Measurements from ENCODE around the gene SPNS3. TPM values are rescaled to one million over a fixed set of nuclear protein-coding genes. Genes with fewer than 3 reads are reported as not detected.

SPNS3 gene
- total and polyA plus RNA-seq, 2 of the 8 experiments (the other 6 are each of a cell fraction or from before 2014, with no cell fraction given): not detected

- Histone ChIP-seq H2BK5ac (ENCODE audit: low read depth, low read length) (no peak overlapping the region), H3K4ac (replicated peaks; ENCODE audit: insufficient read length, low read depth, low read length) (no peak overlapping the region), H3K79me1 (ENCODE audit: low read depth, low read length) (no peaks in the 10 kb centered on the region), H4K8ac (ENCODE audit: extremely low read depth, insufficient read depth, low read length) (no peak overlapping the region), H3K18ac (ENCODE audit: extremely low read depth, low read length) (no peak overlapping the region), H3K36me3 (ENCODE audit: control insufficient read depth in 2 of 4, insufficient read depth in 4 of 4, low read length in 3 of 4) (no peaks in the 10 kb centered on the region), H4K91ac (replicated peaks; ENCODE audit: insufficient read length, low read length) (no peak overlapping the region), H3K9me3 (ENCODE audit: insufficient read depth in 2 of 2, low read depth in 1 of 2, low read length in 1 of 2) (no peaks in the 10 kb centered on the region), H2BK120ac (replicated peaks; ENCODE audit: low read depth, low read length) (no peak overlapping the region), H2BK15ac (ENCODE audit: low read length) (no peak overlapping the region), H2AFZ (ENCODE audit: low read length) (no peak overlapping the region), H4K20me1 (replicated peaks in 1 of 2; ENCODE audit: control insufficient read depth in 1 of 2, insufficient read depth in 2 of 2, low read length in 2 of 2) (peaks cover 0 to 5% of the 10 kb centered on the region in 2 experiments), H3K9ac (replicated peaks in 1 of 4; ENCODE audit: extremely low read depth in 1 of 4, low read depth in 3 of 4, low read length in 3 of 4) (no peak overlapping the region), H3K23me2 (ENCODE audit: low read depth, low read length) (peaks cover 16% of the 10 kb centered on the region; the same call in 1 of the 2 replicates), H3K4me3 (ENCODE audit: extremely low read depth in 1 of 4, insufficient read depth in 2 of 4, low read depth in 3 of 4, low read length in 4 of 4) (no peak overlapping the region), H3K23ac (ENCODE audit: insufficient read length) (no peak overlapping the region), H3K27me3 (replicated peaks in 1 of 4; ENCODE audit: control insufficient read depth in 3 of 4, extremely low read depth in 1 of 4, insufficient read depth in 3 of 4, low read length in 3 of 4) (peaks cover 23 to 47% (median 43%) of the 10 kb centered on the region in 4 experiments), H3K14ac (ENCODE audit: insufficient read length) (no peak overlapping the region), H3K4me2 (ENCODE audit: insufficient read depth in 1 of 2, low read depth in 2 of 2, low read length in 2 of 2) (no peak overlapping the region), H2BK12ac (ENCODE audit: low read depth, low read length) (no peak overlapping the region), H2AK5ac (ENCODE audit: low read depth, low read length) (no peak overlapping the region), H3K4me1 (replicated peaks in 1 of 4; ENCODE audit: control insufficient read depth in 3 of 4, insufficient read depth in 4 of 4, low read length in 3 of 4) (peaks cover 0 to 13% (median 8%) of the 10 kb centered on the region in 4 experiments; a peak in 4 of 7 replicates), H3K79me2 (ENCODE audit: control insufficient read depth in 1 of 2, insufficient read depth in 2 of 2, low read length in 2 of 2) (no peaks in the 10 kb centered on the region), H3K56ac (replicated peaks; ENCODE audit: insufficient read length, low read depth, low read length) (no peak overlapping the region), H4K5ac (ENCODE audit: insufficient read length, low read depth, low read length) (no peak overlapping the region), H3K27ac (ENCODE audit: low read depth, low read length) (no peak overlapping the region), H2BK20ac (ENCODE audit: low read length) (no peak overlapping the region)
- DNase-seq (ENCODE audit: low read depth in 1 of 2, low spot score in 2 of 2) (no peak), FAIRE-seq (no peak)
- CTCF ChIA-PET (ENCODE audit: partially characterized antibody): interaction anchor here (0.7 to 3.0 kb wide), 8 partner anchors 9 to 197 kb away, joined by 3 to 14 read pairs (median 4); no protein-coding TSS in a partner anchor
- POLR2A ChIA-PET (ENCODE audit: partially characterized antibody): interaction anchor here (0.6 to 2.3 kb wide), 2 partner anchors 33 to 356 kb away, joined by 3 to 4 read pairs; no protein-coding TSS in a partner anchor
- WGBS, 2 experiments (ENCODE audit: extremely low coverage in 1 of 2, insufficient coverage in 1 of 2, insufficient read length in 1 of 2, insufficient replicate concordance in 2 of 2, low coverage in 1 of 2, low lambda C conversion rate in 2 of 2, missing lambda C conversion rate in 1 of 2): 72% methylated on average over 3 of the region's 3 CpGs; no CpG with 5 or more reads in 1 of the 2 experiments
- TF ChIP-seq ATF3 (IDR thresholded peaks at IDR 0.05; ENCODE audit: insufficient read depth, low read depth, low read length) (no peak), POLR2AphosphoS5 (IDR thresholded peaks at IDR 0.05; ENCODE audit: low read depth, low read length) (no peak), USF2 (IDR thresholded peaks at IDR 0.05; ENCODE audit: low read length) (no peak), CTBP2 (IDR thresholded peaks at IDR 0.05; ENCODE audit: borderline replicate concordance, insufficient read depth, insufficient read length, low read length) (no peak), GTF2F1 (IDR thresholded peaks at IDR 0.05; ENCODE audit: borderline replicate concordance, low read depth, low read length) (no peak), FOSL1 (IDR thresholded peaks at IDR 0.05; ENCODE audit: insufficient read depth, low read depth, low read length) (no peak), CREB1 (IDR thresholded peaks at IDR 0.05) (no peak), TAF1 (IDR thresholded peaks at IDR 0.05; ENCODE audit: low read depth, low read length) (no peak), HDAC6 (IDR thresholded peaks at IDR 0.05; ENCODE audit: low read depth, low read length) (no peak), SUZ12 (IDR thresholded peaks at IDR 0.05; ENCODE audit: low read length) (no peak), JUND (IDR thresholded peaks at IDR 0.05; ENCODE audit: low read length) (no peak)
Measured at GRCh38 chr17:4501295-4501949, 67.7 kb downstream of the SPNS3 start.
